AG09309 (cell line): ENCODE measurements around the gene CDT1.
"Not testable (repeated sequence)": the region's sequence is repeated elsewhere in the genome, so short reads cannot be mapped to it uniquely, and the experiment has no call there.

Experiments
- DNase-seq: peaks from one replicate; pipeline ENCODE4 v3.0.0-alpha.2; 2010; ENCODE audit warnings: low read depth
- H3K4me3 ChIP-seq: 2 replicates; pipeline ENCODE4 v1.5.1; 2011; ENCODE audit warnings: mild to moderate bottlenecking, low read depth, low read length, moderate library complexity; ENCODE audit not compliant: control insufficient read depth
- CTCF ChIP-seq: IDR thresholded peaks from 2 replicates; pipeline ENCODE4 v1.5.1; 2011; ENCODE audit warnings: mild to moderate bottlenecking, low read depth, low read length, inconsistent platforms; ENCODE audit not compliant: insufficient read depth, control insufficient read depth; ENCODE audit errors: missing control alignments

Gene CDT1

GRCh38 chr16:88784074-88784855 is 19.3 kb upstream of the CDT1 start:
- peak; percentile 69 for TF ChIP-seq CTCF
- peak overlapping the region; percentile 58 for H3K4me3 ChIP-seq
- DNase-seq: no peak

GRCh38 chr16:88784856-88785105 is 18.8 kb upstream of the CDT1 start:
- no peak for TF ChIP-seq CTCF
- peak overlapping the region; percentile 58 for H3K4me3 ChIP-seq
- no peak for DNase-seq

GRCh38 chr16:88785106-88785924 is 18.3 kb upstream of the CDT1 start, which contains the start of gene PIEZO1:
Gene PIEZO1 (minus strand): TSS chr16:88785220. CDS start chr16:88784964, 256 bp downstream.
- peak; percentile 79 for TF ChIP-seq CTCF
- peak within 1 kb of the TSS; percentile 58 for H3K4me3 ChIP-seq
- DNase-seq: no peak

- DNase-seq: no peak
- no peak for TF ChIP-seq CTCF
- no peak overlapping the region for H3K4me3 ChIP-seq
Observed at GRCh38 chr16:88787579-88788314, 15.8 kb upstream of the CDT1 start.

- H3K4me3 ChIP-seq, DNase-seq: not testable (repeated sequence)
Observed at GRCh38 chr16:88788749-88789148, 14.8 kb upstream of the CDT1 start.

GRCh38 chr16:88789594-88789993 is 14.0 kb upstream of the CDT1 start:
- DNase-seq: no peak
- no peak overlapping the region for H3K4me3 ChIP-seq
- TF ChIP-seq CTCF: no peak
